K562 (cell line): Measurements from ENCODE around the gene UHRF1.

Source experiments
- BRCA1 ChIP-seq, 2 experiments: fragments of 450-650 bp in 1 of 2; sonication (generic) in 1 of 2; formaldehyde crosslinking in 1 of 2; IDR thresholded peaks; 2 replicates each; pipeline versions ENCODE4 v1.5.0 to v1.6.1; 2017 to 2020; ENCODE audit warnings: mild to moderate bottlenecking in 1 of 2, missing genetic modification reagents in 1 of 2
- EZH2 ChIP-seq: IDR thresholded peaks from 2 replicates; pipeline ENCODE4 v1.6.1; 2012; ENCODE audit warnings: low read depth, mild to moderate bottlenecking, inconsistent platforms, low read length, borderline replicate concordance
- MXI1 ChIP-seq: IDR thresholded peaks from 2 replicates; pipeline ENCODE4 v1.6.1; 2011; ENCODE audit warnings: low read depth, mild to moderate bottlenecking, improper control_type of control experiment, low read length
- POLR2B ChIP-seq: fragments of 450-650 bp; IDR thresholded peaks from 2 replicates; pipeline ENCODE4 v1.6.1; 2018; ENCODE audit warnings: low read depth; ENCODE audit not compliant: partially characterized antibody
- ZBTB33 ChIP-seq: sonication (generic); formaldehyde crosslinking; IDR thresholded peaks from 2 replicates; pipeline ENCODE4 v1.8.1; 2023; ENCODE audit warnings: mild to moderate bottlenecking, missing genetic modification reagents

GRCh38 chr19:4955274-4955673 lies 46.0 kb downstream of the UHRF1 start:
- TF ChIP-seq BRCA1 (IDR thresholded peaks at IDR 0.05) (no peak), BRCA1 (CRISPR knock-in tag; IDR thresholded peaks at IDR 0.05) (no peak), MXI1 (no peak), ZBTB33 (CRISPR knock-in tag) (no peak), POLR2B (no peak), EZH2 (no peak)
